ENCODE measurements around the gene RNF41.
"Not testable (repeated sequence)": the region's sequence is repeated elsewhere in the genome, so short reads cannot be mapped to it uniquely, and the experiment has no call there.

Gene RNF41
- total RNA-seq = 71.3 to 72.5 reads per million in 2 experiments

DNA sequence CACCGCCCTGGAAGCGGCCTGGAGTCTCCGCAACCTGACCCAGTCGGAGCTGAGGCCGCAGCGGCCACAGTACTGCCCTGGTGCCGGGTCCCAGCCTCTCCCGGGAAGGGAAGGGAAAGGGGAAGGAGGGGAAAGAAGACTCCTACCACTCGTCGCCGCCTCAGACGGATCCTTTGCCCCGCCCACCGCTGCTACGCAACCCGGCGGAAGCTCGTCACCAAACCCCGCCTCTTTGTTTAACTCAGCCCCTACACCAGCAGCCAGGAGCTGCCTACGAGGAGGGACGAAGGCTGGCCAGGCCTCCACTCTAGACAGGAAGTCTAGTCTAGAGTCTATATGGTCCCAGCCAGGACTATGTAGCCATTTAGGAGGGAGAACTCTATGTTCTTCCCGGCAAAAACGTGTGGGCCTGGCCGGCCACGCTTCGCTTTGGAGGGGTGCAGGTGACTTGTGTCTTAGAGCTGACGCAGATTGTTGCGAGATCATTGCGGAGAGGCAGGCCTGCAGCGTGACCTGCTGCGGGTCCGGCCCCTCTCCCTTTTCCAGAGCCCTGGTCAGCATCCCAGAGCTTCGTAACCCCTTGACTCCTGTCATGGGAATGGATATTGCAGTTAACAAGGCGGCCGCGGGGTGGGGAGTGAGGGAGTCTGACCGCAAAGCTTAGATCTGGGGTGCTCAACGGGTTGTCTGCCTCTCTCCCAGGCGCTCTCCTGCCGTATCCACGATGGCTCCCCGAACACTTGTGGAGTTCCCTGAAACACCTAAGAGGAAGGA is at the start of gene RNF41:
Gene RNF41, minus strand, starts transcription at position 166 of the 774 bp plus-strand sequence. CDS start 7,875 bp downstream, outside the sequence.
- peak; percentile 85 for DNase-seq (ENCODE audit: low read depth)

- DNase-seq (ENCODE audit: low read depth) = no peak
Observed at GRCh38 chr12:56271031-56271430, 49.3 kb upstream of the RNF41 start.

DNA sequence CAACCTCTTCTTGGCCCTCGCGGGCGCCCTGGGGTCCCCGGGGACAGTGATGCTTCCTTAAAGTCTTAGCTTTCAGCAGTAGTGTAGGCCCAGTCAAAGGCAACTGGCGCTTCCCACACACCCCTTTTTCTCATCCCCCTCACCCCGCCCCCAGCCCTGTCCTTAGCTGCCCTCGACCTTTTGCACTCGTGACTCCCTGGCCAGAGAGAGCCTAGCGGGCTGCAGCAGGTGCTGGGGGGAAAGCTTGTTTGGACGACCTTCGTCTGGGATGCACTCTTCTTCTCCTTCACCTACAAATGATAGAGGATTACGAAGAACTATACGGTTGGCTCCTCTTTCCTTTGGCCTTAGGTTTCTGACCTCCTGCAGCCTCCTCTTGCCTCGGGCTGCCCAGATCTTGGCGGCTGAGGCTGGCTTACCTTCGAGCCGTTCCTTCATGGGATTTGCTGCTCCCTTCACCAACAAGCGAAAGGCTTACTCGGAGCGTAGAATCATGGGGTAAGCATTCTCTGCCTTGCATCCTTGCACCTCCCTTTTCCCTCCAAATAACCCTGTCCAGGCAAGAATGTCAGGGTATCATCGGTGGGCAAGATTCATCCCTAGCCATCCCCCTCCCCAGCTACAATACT is 45.8 kb upstream of the RNF41 start:
- no peak for DNase-seq (ENCODE audit: low read depth)

DNA sequence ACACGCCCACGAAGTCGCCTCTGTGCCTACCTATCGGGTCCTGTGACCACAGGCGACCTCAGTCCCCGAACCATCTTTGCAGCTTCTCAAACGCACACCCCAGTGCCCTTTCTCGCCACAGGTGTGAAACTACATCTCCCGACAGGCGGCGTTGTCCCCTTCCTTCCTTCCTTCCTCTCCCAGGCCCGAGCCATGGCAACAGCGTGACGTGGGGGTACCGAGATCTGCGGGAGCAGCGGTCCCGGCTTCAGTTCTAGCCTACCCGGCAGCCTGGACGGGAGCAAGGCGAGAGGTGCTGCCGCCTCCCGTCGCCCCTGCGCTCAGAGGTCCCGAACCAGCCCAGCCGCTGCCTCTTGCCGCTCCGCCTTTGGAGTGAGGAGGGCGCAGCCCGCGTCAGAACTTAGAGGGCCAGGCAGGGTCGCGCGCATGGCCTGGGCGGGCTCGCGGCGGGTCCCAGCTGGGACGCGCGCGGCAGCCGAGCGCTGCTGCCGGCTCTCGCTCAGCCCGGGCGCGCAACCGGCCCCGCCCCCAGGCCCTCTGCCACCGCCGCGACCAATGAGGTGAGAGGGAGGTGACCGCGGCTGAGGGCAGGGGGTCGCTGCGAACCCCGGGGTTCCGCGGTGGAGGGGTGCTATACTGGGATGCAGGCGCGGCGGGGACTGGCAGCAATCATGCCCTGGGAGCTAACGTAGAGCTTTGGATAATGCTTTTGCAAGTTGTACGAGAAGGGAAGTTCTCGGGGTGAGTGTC is 45.1 kb upstream of the RNF41 start, which contains the start of gene COQ10A:
Gene COQ10A, plus strand, starts transcription at position 250 of the 750 bp plus-strand sequence. Its CDS starts 177 bp downstream, at position 427.
- DNase-seq (ENCODE audit: low read depth) = peak; percentile 88

DNA sequence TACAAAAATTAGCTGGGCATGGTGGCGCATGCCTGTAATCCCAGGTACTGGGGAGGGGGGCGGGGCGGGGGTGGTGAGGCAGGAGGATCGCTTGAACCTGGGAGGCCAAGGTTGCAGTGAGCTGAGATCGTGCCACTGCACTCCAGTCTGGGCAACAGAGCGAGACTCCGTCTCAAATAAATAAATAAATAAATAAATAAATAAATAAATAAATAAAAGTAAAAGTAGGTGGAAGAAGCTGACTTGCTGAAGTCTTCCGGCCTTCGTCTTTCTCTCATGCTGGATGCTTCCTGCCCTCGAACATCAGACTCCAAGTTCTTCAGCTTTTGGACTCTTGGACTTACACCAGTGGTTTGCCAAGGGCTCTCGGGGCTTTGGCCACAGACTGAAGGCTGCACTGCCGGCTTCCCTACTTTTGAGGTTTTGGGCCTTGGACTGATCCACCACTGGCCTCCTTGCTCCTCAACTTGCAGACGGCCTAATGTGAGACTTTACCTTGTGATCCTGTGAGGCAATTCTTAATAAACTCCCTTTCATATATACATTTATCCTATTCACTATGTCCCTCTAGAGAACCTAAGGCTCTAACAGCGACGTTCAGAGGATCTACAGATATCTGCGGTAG is 44.5 kb upstream of the RNF41 start:
- DNase-seq (ENCODE audit: low read depth) = not testable (repeated sequence)

DNA sequence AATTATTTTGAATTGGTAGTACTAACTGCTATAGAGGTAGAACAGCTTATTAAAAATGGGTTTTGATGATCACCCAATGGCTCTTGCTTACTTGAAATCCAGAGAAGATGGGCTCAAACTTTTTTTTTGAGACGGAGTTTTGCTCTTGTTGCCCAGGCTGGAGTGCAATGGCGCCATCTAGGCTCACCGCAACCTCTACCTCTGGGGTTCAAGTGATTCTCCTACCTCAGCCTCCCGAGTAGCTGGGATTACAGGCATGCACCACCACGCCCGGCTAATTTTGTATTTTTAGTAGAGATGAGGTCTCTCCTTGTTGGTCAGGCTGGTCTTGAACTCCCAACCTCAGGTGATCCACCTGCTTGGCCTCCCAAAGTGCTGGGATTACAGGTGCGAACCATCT is 41.2 kb upstream of the RNF41 start:
- DNase-seq (ENCODE audit: low read depth) = not testable (repeated sequence)

GRCh38 chr12:56261503-56262232 is 39.9 kb upstream of the RNF41 start:
- no peak for DNase-seq (ENCODE audit: low read depth)

GRCh38 chr12:56260921-56261320 is 39.2 kb upstream of the RNF41 start:
- no peak for DNase-seq (ENCODE audit: low read depth)

- no peak for DNase-seq (ENCODE audit: low read depth)
Observed at GRCh38 chr12:56260380-56260779, 38.7 kb upstream of the RNF41 start.

DNA sequence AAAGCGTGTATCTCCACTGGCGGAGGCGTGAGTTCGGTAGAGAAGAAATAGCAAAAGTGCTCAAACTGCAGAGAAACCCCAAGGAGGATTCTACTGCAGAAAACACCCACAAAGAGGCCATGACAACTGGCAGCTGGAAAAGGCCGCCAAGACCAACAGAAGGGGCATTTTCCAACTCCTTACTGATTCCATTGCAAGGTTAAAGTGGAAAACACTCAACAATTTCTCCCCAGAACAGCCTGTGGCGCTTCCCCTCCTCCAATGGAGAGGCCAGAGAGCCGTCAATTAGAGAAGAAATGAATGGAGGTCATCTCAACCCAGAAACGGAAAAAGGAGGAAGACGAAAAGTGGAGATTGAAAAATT is 37.1 kb upstream of the RNF41 start:
- no peak for DNase-seq (ENCODE audit: low read depth)

- DNase-seq (ENCODE audit: low read depth) = peak; percentile 69
Observed at GRCh38 chr12:56258068-56258819, 36.5 kb upstream of the RNF41 start, which contains the start of gene ANKRD52. Gene ANKRD52, minus strand, starts transcription at chr12:56258384. Its CDS starts 115 bp downstream, at chr12:56258269.

DNA sequence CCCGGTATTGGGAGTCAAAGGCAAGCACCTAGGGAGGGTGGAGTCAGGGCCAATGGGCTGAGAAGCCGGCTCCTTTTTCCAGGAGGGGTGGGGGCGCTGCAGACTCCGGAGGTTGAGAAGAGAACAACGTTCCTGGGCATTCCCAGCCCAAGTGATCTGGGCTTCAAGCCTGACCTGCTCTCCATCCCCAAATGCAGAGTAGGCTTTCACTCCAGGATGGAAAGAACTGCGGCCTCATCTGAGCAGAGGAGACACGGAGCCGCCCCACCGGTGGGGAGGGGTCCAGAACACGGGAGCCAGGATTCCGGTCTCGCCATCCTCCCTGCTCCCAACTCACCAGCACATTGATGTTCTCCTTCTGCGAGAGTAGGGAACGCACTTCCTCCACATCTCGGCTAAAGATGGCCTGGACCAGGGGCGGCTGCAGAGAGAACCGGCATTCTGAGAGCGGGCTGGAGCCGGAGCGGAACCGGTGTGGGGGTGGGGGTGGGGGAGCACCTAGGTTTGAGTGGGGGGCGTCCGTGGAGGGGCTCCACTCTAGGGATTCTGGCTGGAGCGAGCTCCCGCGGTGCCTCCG is 35.9 kb upstream of the RNF41 start:
- no peak for DNase-seq (ENCODE audit: low read depth)

- no peak for DNase-seq (ENCODE audit: low read depth)
Observed at GRCh38 chr12:56257071-56257470, 35.3 kb upstream of the RNF41 start.

- no peak for DNase-seq (ENCODE audit: low read depth)
Observed at GRCh38 chr12:56256326-56256960, 34.7 kb upstream of the RNF41 start.

- DNase-seq (ENCODE audit: low read depth) = no peak
Observed at GRCh38 chr12:56255671-56256070, 33.9 kb upstream of the RNF41 start.

GRCh38 chr12:56253091-56253490 is 31.4 kb upstream of the RNF41 start:
- DNase-seq (ENCODE audit: low read depth) = no peak

DNA sequence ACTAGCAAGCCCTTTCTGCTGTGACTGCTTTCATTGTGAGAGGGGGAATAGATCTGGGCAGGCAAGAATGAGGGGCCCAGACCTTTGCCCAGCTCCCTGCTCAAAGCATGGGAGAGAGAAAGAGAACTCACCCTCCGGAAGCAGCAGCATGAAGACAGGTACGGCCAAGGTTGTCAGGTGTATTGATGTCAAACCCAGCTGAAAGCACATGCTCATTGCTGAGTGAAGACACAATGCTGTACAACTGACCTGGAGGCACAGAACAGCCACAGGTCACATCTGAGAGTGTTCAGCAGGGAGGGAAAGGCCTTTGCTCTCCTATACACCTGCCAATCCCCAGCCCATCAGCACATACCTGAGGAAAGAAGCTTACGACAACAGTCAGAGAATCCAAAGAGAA is 30.9 kb upstream of the RNF41 start:
- DNase-seq (ENCODE audit: low read depth) = no peak

GRCh38 chr12:56248711-56249110 is 27.0 kb upstream of the RNF41 start:
- no peak for DNase-seq (ENCODE audit: low read depth)

DNA sequence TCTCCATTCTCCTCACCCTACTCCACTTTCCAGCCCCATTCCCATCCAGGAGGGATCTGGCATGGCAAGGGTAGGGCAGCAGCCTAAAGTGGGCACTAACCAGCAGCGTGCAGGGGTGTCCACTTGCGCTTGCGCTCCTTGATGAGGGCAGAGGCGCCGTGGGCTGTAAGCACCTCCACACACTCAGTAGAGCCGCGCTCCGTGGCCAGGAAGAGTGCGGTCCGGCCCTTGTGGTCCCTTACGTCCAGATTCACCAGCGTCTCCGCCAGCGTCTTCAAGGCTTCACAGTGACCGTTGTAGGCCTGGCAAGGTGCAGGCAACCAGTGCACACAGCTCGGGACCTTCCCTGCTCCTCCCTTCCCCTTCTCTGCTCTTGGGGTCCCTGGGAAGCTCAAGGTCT is 26.2 kb upstream of the RNF41 start:
- no peak for DNase-seq (ENCODE audit: low read depth)

- no peak for DNase-seq (ENCODE audit: low read depth)
Observed at GRCh38 chr12:56244494-56244893, 22.8 kb upstream of the RNF41 start.
